ENCODE data around the gene ESRRA. TPM values are rescaled to one million over a fixed set of nuclear protein-coding genes. Genes with fewer than 3 reads are reported as not detected.

Gene ESRRA
- total and polyA plus RNA-seq, 9 of the 15 experiments (the other 6 are each of a cell fraction or from before 2014, with no cell fraction given) = 0.27 to 89.7 (median 23.7) TPM

DNA sequence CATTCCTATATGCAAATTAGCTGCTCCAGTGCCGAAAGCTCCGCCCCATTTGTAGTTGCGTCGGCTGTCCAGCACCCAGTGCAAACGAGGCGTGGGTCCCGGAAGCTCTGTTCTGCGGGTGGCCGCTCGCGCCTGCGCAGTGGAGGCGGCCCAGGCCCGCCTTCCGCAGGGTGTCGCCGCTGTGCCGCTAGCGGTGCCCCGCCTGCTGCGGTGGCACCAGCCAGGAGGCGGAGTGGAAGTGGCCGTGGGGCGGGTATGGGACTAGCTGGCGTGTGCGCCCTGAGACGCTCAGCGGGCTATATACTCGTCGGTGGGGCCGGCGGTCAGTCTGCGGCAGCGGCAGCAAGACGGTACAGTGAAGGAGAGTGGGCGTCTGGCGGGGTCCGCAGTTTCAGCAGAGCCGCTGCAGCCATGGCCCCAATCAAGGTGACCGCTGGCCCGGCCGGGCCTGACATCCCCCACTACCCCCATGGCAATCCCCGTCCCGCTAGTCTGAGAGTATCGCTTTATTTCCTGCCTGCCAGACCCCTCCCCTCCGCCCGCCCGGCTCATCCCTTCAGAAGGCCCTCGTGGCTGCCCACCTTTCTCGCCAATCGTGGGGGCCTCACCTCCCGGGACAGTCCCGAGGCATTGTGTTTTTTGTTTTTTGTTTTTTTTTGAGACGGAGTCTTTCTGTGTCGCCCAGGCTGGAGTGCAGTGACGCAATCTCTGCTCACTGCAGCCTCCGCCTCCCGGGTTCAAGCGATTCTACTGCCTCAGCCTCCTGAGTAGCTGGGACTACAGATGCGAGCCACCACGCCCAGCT is 12.8 kb downstream of the ESRRA start, which contains the start of gene PRDX5 (continued):
- TF ChIP-seq FOXK1 (CRISPR knock-in tag; IDR thresholded peaks at IDR 0.05; ENCODE audit: borderline replicate concordance) = no peak
- no peak; the same call in 1 of the 2 replicates for TF ChIP-seq SP1 (CRISPR knock-in tag; IDR thresholded peaks at IDR 0.05)
- peak; percentile 77 for TF ChIP-seq SUPT5H (IDR thresholded peaks at IDR 0.05)
- TF ChIP-seq MBD2 (IDR thresholded peaks at IDR 0.05; ENCODE audit: borderline replicate concordance, low read depth) = peak; percentile 50; the same call in 1 of the 2 replicates
- TF ChIP-seq ATF7 (IDR thresholded peaks at IDR 0.05) = no peak; the same call in 1 of the 2 replicates
- TF ChIP-seq, protein P1, sequence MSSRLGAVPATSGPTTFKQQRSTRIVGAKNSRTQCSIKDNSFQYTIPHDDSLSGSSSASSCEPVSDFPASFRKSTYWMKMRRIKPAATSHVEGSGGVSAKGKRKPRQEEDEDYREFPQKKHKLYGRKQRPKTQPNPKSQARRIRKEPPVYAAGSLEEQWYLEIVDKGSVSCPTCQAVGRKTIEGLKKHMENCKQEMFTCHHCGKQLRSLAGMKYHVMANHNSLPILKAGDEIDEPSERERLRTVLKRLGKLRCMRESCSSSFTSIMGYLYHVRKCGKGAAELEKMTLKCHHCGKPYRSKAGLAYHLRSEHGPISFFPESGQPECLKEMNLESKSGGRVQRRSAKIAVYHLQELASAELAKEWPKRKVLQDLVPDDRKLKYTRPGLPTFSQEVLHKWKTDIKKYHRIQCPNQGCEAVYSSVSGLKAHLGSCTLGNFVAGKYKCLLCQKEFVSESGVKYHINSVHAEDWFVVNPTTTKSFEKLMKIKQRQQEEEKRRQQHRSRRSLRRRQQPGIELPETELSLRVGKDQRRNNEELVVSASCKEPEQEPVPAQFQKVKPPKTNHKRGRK (tag; IDR thresholded peaks at IDR 0.05) = no peak
- TF ChIP-seq FOXA3 (CRISPR knock-in tag; conservative IDR thresholded peaks at IDR 0.05 in 1 of 2, IDR thresholded peaks at IDR 0.05 in 1 of 2) = peak in 1 of 2 experiments; percentile 78; a peak in 1 of 4 replicates
- TF ChIP-seq DIDO1 (tag; IDR thresholded peaks at IDR 0.05; ENCODE audit: low read depth) = no peak
- no peak for TF ChIP-seq PURB (CRISPR knock-in tag; IDR thresholded peaks at IDR 0.05; ENCODE audit: low read depth)
- no peak for TF ChIP-seq ZNF79 (CRISPR knock-in tag; IDR thresholded peaks at IDR 0.05; ENCODE audit: low read depth)
- no peak for TF ChIP-seq MEF2A (IDR thresholded peaks at IDR 0.05; ENCODE audit: control insufficient read depth, low read depth, low read length)
- no peak for TF ChIP-seq ETV1 (tag; conservative IDR thresholded peaks at IDR 0.05; ENCODE audit: low read depth)
- TF ChIP-seq TBL1XR1 (IDR thresholded peaks at IDR 0.05; ENCODE audit: low read length in 2 of 2) = no peak
- TF ChIP-seq, protein P2, sequence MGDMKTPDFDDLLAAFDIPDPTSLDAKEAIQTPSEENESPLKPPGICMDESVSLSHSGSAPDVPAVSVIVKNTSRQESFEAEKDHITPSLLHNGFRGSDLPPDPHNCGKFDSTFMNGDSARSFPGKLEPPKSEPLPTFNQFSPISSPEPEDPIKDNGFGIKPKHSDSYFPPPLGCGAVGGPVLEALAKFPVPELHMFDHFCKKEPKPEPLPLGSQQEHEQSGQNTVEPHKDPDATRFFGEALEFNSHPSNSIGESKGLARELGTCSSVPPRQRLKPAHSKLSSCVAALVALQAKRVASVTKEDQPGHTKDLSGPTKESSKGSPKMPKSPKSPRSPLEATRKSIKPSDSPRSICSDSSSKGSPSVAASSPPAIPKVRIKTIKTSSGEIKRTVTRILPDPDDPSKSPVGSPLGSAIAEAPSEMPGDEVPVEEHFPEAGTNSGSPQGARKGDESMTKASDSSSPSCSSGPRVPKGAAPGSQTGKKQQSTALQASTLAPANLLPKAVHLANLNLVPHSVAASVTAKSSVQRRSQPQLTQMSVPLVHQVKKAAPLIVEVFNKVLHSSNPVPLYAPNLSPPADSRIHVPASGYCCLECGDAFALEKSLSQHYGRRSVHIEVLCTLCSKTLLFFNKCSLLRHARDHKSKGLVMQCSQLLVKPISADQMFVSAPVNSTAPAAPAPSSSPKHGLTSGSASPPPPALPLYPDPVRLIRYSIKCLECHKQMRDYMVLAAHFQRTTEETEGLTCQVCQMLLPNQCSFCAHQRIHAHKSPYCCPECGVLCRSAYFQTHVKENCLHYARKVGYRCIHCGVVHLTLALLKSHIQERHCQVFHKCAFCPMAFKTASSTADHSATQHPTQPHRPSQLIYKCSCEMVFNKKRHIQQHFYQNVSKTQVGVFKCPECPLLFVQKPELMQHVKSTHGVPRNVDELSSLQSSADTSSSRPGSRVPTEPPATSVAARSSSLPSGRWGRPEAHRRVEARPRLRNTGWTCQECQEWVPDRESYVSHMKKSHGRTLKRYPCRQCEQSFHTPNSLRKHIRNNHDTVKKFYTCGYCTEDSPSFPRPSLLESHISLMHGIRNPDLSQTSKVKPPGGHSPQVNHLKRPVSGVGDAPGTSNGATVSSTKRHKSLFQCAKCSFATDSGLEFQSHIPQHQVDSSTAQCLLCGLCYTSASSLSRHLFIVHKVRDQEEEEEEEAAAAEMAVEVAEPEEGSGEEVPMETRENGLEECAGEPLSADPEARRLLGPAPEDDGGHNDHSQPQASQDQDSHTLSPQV (IDR thresholded peaks at IDR 0.05) = peak; percentile 81
- no peak for TF ChIP-seq ZNF146 (CRISPR knock-in tag; IDR thresholded peaks at IDR 0.05; ENCODE audit: unreplicated experiment)
- TF ChIP-seq JUND (IDR thresholded peaks at IDR 0.05; ENCODE audit: borderline replicate concordance, low read depth, low read length) = peak; percentile 49; the same call in 1 of the 2 replicates
- TF ChIP-seq JUND (tag; IDR thresholded peaks at IDR 0.05; ENCODE audit: borderline replicate concordance, low read depth, low read length) = no peak; the same call in 2 of the 3 replicates
- TF ChIP-seq RBM22 (IDR thresholded peaks at IDR 0.05; ENCODE audit: low read depth, low read length, poor library complexity, severe bottlenecking) = peak; percentile 53
- peak; percentile 85 for TF ChIP-seq SAFB (IDR thresholded peaks at IDR 0.05; ENCODE audit: borderline replicate concordance, low read depth, low read length)
- TF ChIP-seq COPS2 (conservative IDR thresholded peaks at IDR 0.05) = no peak
- TF ChIP-seq ETV5 (CRISPR knock-in tag; IDR thresholded peaks at IDR 0.05; ENCODE audit: low read depth) = no peak; the same call in 1 of the 2 replicates
- TF ChIP-seq POLR3A (IDR thresholded peaks at IDR 0.05; ENCODE audit: borderline replicate concordance, extremely low read depth, insufficient read depth, insufficient read length) = no peak
